Keratinocyte (primary cell): ENCODE results near the gene ACACB. TPM values are rescaled to one million over a fixed set of nuclear protein-coding genes. Genes with fewer than 3 reads are reported as not detected.

Source experiments
- DNase-seq: peaks from one replicate; pipeline ENCODE4 v3.0.0-alpha.2; 2011; ENCODE audit warnings: low read depth, missing footprints, low spot score
- FAIRE-seq: peaks from 2 replicates; lab custom pipeline; 2011; peaks lifted over from hg19 to GRCh38; lab: Jason Lieb, UNC
- H2AFZ ChIP-seq: 2 replicates; pipeline ENCODE4 v1.6.0; 2012; ENCODE audit warnings: low read length, control low read depth, inconsistent platforms; ENCODE audit not compliant: control insufficient read depth
- H3K27ac ChIP-seq: 2 replicates; pipeline ENCODE4 v1.5.1; 2011; ENCODE audit warnings: low read length; ENCODE audit not compliant: control insufficient read depth, insufficient read depth
- H3K27me3 ChIP-seq: 3 replicates; pipeline ENCODE4 v1.6.0; 2011; ENCODE audit warnings: low read length; ENCODE audit not compliant: control insufficient read depth, insufficient read depth; ENCODE audit errors: extremely low read depth
- H3K36me3 ChIP-seq, 2 experiments: 2 replicates in 1 of 2; 3 replicates in 1 of 2; pipeline ENCODE4 v1.5.1; 2011; ENCODE audit warnings: low read length in 2 of 2, mild to moderate bottlenecking in 1 of 2; ENCODE audit not compliant: control insufficient read depth in 2 of 2, insufficient read depth in 2 of 2; ENCODE audit errors: extremely low read depth in 1 of 2
- H3K4me1 ChIP-seq: 3 replicates; pipeline ENCODE4 v1.5.1; 2011; ENCODE audit warnings: low read length; ENCODE audit not compliant: control insufficient read depth, insufficient read depth; ENCODE audit errors: extremely low read depth
- H3K4me2 ChIP-seq: 3 replicates; pipeline ENCODE4 v1.6.0; 2011; ENCODE audit warnings: low read depth, low read length; ENCODE audit not compliant: control insufficient read depth, insufficient read depth; ENCODE audit errors: extremely low read depth
- H3K4me3 ChIP-seq, 3 experiments: fragments of 200-600 bp in 1 of 3; sonication (generic) in 1 of 3; 2 replicates in 2 of 3; 3 replicates in 1 of 3; pipeline ENCODE4 v1.5.1; 2011 to 2016; ENCODE audit warnings: low read length in 3 of 3, mild to moderate bottlenecking in 3 of 3, control low read depth in 2 of 3, inconsistent platforms in 1 of 3, low read depth in 1 of 3, mixed read lengths in 1 of 3, mixed run types in 1 of 3, moderate library complexity in 1 of 3; ENCODE audit not compliant: control insufficient read depth in 2 of 3, insufficient read depth in 2 of 3; ENCODE audit errors: extremely low read depth in 1 of 3
- H3K79me2 ChIP-seq: 2 replicates; pipeline ENCODE4 v1.6.0; 2012; ENCODE audit warnings: low read length; ENCODE audit not compliant: control insufficient read depth, insufficient read depth
- H3K9ac ChIP-seq: 3 replicates; pipeline ENCODE4 v1.6.0; 2011; ENCODE audit warnings: low read length; ENCODE audit not compliant: control insufficient read depth, insufficient read depth; ENCODE audit errors: extremely low read depth
- H3K9me1 ChIP-seq: 3 replicates; pipeline ENCODE4 v1.6.0; 2011; ENCODE audit warnings: low read length; ENCODE audit not compliant: control insufficient read depth, insufficient read depth; ENCODE audit errors: extremely low read depth
- H3K9me3 ChIP-seq: 2 replicates; pipeline ENCODE4 v1.5.1; 2012; ENCODE audit warnings: low read depth, low read length; ENCODE audit not compliant: control insufficient read depth
- H4K20me1 ChIP-seq: 3 replicates; pipeline ENCODE4 v1.6.0; 2011; ENCODE audit warnings: low read length; ENCODE audit not compliant: control insufficient read depth, insufficient read depth; ENCODE audit errors: extremely low read depth
- CTCF ChIP-seq, 3 experiments: IDR thresholded peaks in 1 of 3; conservative IDR thresholded peaks in 1 of 3; optimal IDR thresholded peaks in 1 of 3; 2 replicates in 2 of 3; 3 replicates in 1 of 3; pipeline versions ENCODE3 to v1.5.1; 2011; ENCODE audit warnings: low read length in 3 of 3, mild to moderate bottlenecking in 3 of 3, moderate library complexity in 2 of 3, control low read depth in 1 of 3, inconsistent platforms in 1 of 3; ENCODE audit not compliant: insufficient read depth in 2 of 3; ENCODE audit errors: extremely low read depth in 1 of 3
- EZH2 ChIP-seq: IDR thresholded peaks from one replicate; pipeline ENCODE4 v1.6.1; 2012; ENCODE audit warnings: inconsistent platforms, mild to moderate bottlenecking, low read length, moderate library complexity
- dilution Hi-C: fragments of 300-500 bp; cut with MboI; formaldehyde crosslinking; loops from one replicate; pipeline ENCODE4 v1.7.0; 2020; ENCODE audit warnings: low sequenced_read_pairs; ENCODE audit not compliant: extremely low pct_ligation_motif_present
- polyA plus RNA-seq, 5 experiments: library from polyadenylated mRNA; depleted of rRNA in 3 of 5; stranded (reverse) in 3 of 5; stranded (forward) in 1 of 5; unstranded in 1 of 5; fragments of >200 nt; gene quantifications; 1 replicate in 1 of 5; 2 replicates in 3 of 5; 3 replicates in 1 of 5; pipeline versions ENCODE4 v1.2.1 to v1.2.3, GENCODE V29; 2011 to 2012; ENCODE audit warnings: missing spikeins in 2 of 5, low read depth in 1 of 5, low replicate concordance in 1 of 5

Gene ACACB
- polyA plus RNA-seq, 1 donor (not counting 4 experiments of a cell fraction or from before 2014, with no cell fraction given) = 1.3 TPM

GRCh38 chr12:109157986-109158385 is 41.6 kb downstream of the ACACB start:
- no peaks in the 10 kb centered on the region for H3K9me3 ChIP-seq
- no peaks in the 10 kb centered on the region for H3K9me1 ChIP-seq
- dilution Hi-C loops = no loop called here
- H3K4me3 ChIP-seq = no peak overlapping the region
- no peaks in the 10 kb centered on the region for H3K36me3 ChIP-seq
- no peak overlapping the region for H3K9ac ChIP-seq
- no peak overlapping the region for H3K4me2 ChIP-seq
- no peaks in the 10 kb centered on the region for H4K20me1 ChIP-seq
- DNase-seq (no peak), FAIRE-seq (no peak)
- no peak overlapping the region for H3K27ac ChIP-seq
- no peak for TF ChIP-seq EZH2
- TF ChIP-seq CTCF (optimal IDR thresholded peaks at IDR 0.05 in 1 of 3, IDR thresholded peaks at IDR 0.05 in 1 of 3, conservative IDR thresholded peaks at IDR 0.05 in 1 of 3; ENCODE audit: extremely low read depth in 1 of 3, insufficient read depth in 2 of 3, low read length in 3 of 3) = no peak
- H2AFZ ChIP-seq = no peak overlapping the region
- no peaks in the 10 kb centered on the region for H3K79me2 ChIP-seq
- H3K27me3 ChIP-seq = no peaks in the 10 kb centered on the region
- H3K4me1 ChIP-seq = peaks cover 8% of the 10 kb centered on the region

- H2AFZ ChIP-seq = no peak overlapping the region
- no peak for TF ChIP-seq EZH2
- no peaks in the 10 kb centered on the region for H3K36me3 ChIP-seq
- FAIRE-seq = no peak
- no peaks in the 10 kb centered on the region for H3K79me2 ChIP-seq
- H3K9me3 ChIP-seq = no peaks in the 10 kb centered on the region
- no peaks in the 10 kb centered on the region for H3K9me1 ChIP-seq
- no peaks in the 10 kb centered on the region for H3K27me3 ChIP-seq
- H3K9ac ChIP-seq = no peak overlapping the region
- no peaks in the 10 kb centered on the region for H4K20me1 ChIP-seq
- no peak overlapping the region for H3K4me2 ChIP-seq
- DNase-seq = no peak
- dilution Hi-C loops = no loop called here
- H3K27ac ChIP-seq = no peak overlapping the region
- H3K4me1 ChIP-seq = no peaks in the 10 kb centered on the region
- H3K4me3 ChIP-seq = no peak overlapping the region
Measured at GRCh38 chr12:109160433-109160832, 44.0 kb downstream of the ACACB start.

- Histone ChIP-seq H3K9me1 (no peaks in the 10 kb centered on the region), H3K27ac (no peak overlapping the region), H3K27me3 (no peaks in the 10 kb centered on the region), H3K36me3 (no peaks in the 10 kb centered on the region), H3K4me3 (no peak overlapping the region), H3K9me3 (no peaks in the 10 kb centered on the region), H3K79me2 (no peaks in the 10 kb centered on the region), H4K20me1 (no peaks in the 10 kb centered on the region), H3K4me2 (no peak overlapping the region), H2AFZ (no peak overlapping the region), H3K9ac (no peak overlapping the region), H3K4me1 (no peaks in the 10 kb centered on the region)
- TF ChIP-seq EZH2 = no peak
- TF ChIP-seq CTCF (optimal IDR thresholded peaks at IDR 0.05 in 1 of 3, IDR thresholded peaks at IDR 0.05 in 1 of 3, conservative IDR thresholded peaks at IDR 0.05 in 1 of 3; ENCODE audit: extremely low read depth in 1 of 3, insufficient read depth in 2 of 3, low read length in 3 of 3) = no peak
- no peak for DNase-seq
- no peak for FAIRE-seq
- dilution Hi-C loops = no loop called here
Measured at GRCh38 chr12:109160873-109161272, 44.5 kb downstream of the ACACB start.
